Skeletal muscle tissue (tissue), 4 donors: Measurements from ENCODE around the gene DCAF4. TPM values are rescaled to one million over a fixed set of nuclear protein-coding genes. Genes with fewer than 3 reads are reported as not detected.

ENCODE experiments used
- H3K27ac ChIP-seq: one replicate; pipeline ENCODE4 v1.7.0; 2013; ENCODE audit warnings: mild to moderate bottlenecking, low read depth, low read length, inconsistent platforms
- H3K27me3 ChIP-seq, 3 donors: one replicate each; pipeline ENCODE4 v1.7.0; 2013; ENCODE audit warnings: low read length in 3 of 3; ENCODE audit not compliant: control insufficient read depth in 3 of 3, insufficient read depth in 3 of 3
- H3K36me3 ChIP-seq, 3 donors: one replicate each; pipeline ENCODE4 v1.7.0; 2013; ENCODE audit warnings: low read length in 3 of 3; ENCODE audit not compliant: control insufficient read depth in 3 of 3, insufficient read depth in 3 of 3
- H3K4me1 ChIP-seq, 3 donors: one replicate each; pipeline ENCODE4 v1.7.0; 2013; ENCODE audit warnings: low read length in 3 of 3, mild to moderate bottlenecking in 3 of 3; ENCODE audit not compliant: control insufficient read depth in 3 of 3, insufficient read depth in 3 of 3
- H3K4me3 ChIP-seq, 3 donors: one replicate each; pipeline ENCODE4 v1.7.0; 2013; ENCODE audit warnings: low read length in 3 of 3
- H3K9ac ChIP-seq, 3 donors: one replicate each; pipeline ENCODE4 v1.7.0; 2013; ENCODE audit warnings: low read length in 3 of 3, mild to moderate bottlenecking in 3 of 3, moderate library complexity in 2 of 3, low read depth in 1 of 3
- H3K9me3 ChIP-seq, 3 donors: one replicate each; pipeline ENCODE4 v1.7.0; 2013; ENCODE audit warnings: low read length in 3 of 3; ENCODE audit not compliant: control insufficient read depth in 3 of 3
- total RNA-seq: library from RNA; depleted of rRNA; stranded (reverse); fragments of >200 nt; gene quantifications from one replicate; pipeline ENCODE4 v1.2.3, GENCODE V29; 2014
- donor health status: Osteomylitis.

Gene DCAF4
- total RNA-seq, 1 donor from 2014 or later, result 11.5 TPM

DNA sequence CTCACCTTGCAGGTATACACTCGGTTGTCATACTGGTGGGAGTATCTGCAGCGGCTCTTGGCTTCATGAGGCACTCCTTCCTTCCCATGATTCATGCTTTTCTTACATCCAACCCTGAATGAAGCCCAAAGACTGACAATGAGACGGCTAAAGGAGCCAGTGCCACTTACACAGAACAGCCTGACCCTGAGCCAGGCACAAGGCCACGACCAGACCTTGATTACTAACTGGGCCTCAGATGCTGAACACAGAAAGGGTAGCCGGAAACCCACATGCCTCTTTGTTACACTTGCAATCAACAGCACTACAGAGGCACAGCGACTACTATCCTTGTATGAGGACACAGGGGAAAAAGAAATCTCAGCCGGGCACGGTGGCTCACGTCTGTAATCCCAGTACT, 52.6 kb downstream of the DCAF4 start:
- Histone ChIP-seq H3K9ac (no peak overlapping the region), H3K4me1 (no peaks in the 10 kb centered on the region), H3K27me3 (no peaks in the 10 kb centered on the region), H3K27ac (no peak overlapping the region), H3K4me3 (no peak overlapping the region), H3K9me3 (no peaks in the 10 kb centered on the region), H3K36me3 (peaks cover 35 to 50% (median 40%) of the 10 kb centered on the region in 3 donors)

DNA sequence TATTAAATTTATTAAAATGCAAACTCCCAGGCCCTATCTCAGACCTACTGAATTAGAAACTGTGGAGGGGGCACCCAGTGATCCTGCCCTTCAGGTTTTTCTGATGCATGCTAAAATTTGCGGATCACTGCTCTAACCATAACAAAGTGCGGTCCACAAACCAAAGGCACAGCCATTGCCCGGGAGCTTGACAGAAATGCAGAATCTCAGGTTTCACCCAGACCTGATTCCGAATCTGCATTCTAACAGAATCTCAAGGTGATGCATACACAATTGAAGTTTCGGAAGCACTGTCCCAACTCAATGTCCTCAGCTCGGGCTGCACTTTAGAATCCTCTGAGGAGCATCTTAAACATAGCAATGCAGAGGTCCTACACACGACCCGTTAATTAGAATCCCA, 54.6 kb downstream of the DCAF4 start:
- H3K27me3 ChIP-seq, result no peaks in the 10 kb centered on the region
- no peak overlapping the region for H3K9ac ChIP-seq
- H3K9me3 ChIP-seq, result no peaks in the 10 kb centered on the region
- H3K27ac ChIP-seq, result no peak overlapping the region
- H3K36me3 ChIP-seq, result peaks cover 17 to 42% (median 29%) of the 10 kb centered on the region in 3 donors
- H3K4me3 ChIP-seq, result no peak overlapping the region
- H3K4me1 ChIP-seq, result no peaks in the 10 kb centered on the region

DNA sequence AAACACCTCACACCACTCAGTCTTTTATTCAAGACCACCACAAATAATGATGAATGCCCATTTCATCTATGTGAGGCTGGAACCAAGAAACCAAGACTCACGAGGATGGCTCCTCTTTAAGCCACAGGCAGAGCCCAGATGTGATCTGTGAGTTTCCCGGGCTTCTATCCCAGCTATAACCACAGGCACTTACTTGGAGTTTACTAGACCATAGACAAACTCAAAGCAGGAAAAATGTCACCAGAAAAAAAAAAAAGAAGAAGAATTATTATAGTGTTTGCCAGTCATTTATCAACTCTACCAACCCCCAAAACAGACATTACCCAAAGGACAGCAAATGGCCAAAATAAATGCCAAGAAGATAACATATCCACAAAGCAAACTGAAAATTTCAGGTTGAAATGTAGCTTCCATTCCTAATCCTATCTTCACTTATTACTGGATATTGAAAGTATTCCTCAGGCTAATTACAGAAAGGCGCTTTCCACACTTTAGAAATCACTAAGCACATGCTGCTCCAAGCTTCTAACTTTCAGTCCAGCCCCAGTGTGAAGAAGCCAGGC, 56.0 kb downstream of the DCAF4 start:
- no peaks in the 10 kb centered on the region for H3K4me1 ChIP-seq
- H3K36me3 ChIP-seq, result peaks cover 21 to 45% (median 31%) of the 10 kb centered on the region in 3 donors
- H3K27me3 ChIP-seq, result no peaks in the 10 kb centered on the region
- no peak overlapping the region for H3K4me3 ChIP-seq
- no peak overlapping the region for H3K9ac ChIP-seq
- no peak overlapping the region for H3K27ac ChIP-seq
- H3K9me3 ChIP-seq, result no peaks in the 10 kb centered on the region

DNA sequence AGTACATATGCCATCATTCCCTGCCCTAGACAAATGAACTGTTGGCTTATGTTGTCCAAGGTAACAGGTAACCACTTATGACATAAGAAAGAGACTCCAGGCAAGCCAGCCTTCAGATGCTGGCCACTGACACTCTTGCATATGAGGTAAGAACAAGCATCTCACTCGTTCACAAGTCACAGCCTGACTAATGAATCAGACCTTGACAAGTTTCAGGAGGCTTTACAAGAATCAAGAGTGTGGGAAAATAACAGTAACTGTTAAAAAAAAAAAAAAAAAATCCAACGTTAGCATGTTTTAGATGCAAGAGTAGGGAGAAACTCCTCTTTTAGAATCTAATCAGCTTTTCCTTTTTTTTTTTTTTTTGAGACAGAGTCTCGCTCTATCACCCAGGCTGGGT, 60.0 kb downstream of the DCAF4 start:
- Histone ChIP-seq H3K36me3 (peaks cover 14 to 36% (median 32%) of the 10 kb centered on the region in 3 donors), H3K4me3 (no peak overlapping the region)

DNA sequence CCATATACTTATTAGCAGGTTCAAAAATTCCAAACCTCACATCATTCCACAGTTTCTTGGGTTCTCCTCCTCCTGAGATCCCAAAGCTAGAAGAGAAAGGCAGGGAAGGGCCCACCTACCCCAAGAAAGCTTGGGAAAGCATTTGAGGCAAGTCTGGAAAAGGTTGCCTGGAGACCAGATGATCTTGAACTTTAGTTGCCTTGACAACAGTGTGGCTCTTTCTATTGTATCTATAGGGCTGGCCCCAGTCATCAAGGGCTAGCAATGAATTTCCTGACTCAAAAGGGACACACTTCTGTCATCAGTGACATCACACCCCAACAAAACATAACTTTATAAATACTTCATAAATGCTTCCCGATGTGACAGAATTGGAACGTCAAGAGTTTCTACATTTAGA, 60.6 kb downstream of the DCAF4 start:
- H3K36me3 ChIP-seq, result peaks cover 8 to 33% (median 28%) of the 10 kb centered on the region in 3 donors
- no peak overlapping the region for H3K4me3 ChIP-seq
- H3K9me3 ChIP-seq, result no peaks in the 10 kb centered on the region
- no peak overlapping the region for H3K27ac ChIP-seq
- H3K4me1 ChIP-seq, result no peaks in the 10 kb centered on the region
- no peak overlapping the region for H3K9ac ChIP-seq
- H3K27me3 ChIP-seq, result no peaks in the 10 kb centered on the region

More for the DNA sequence above, 60.0 kb downstream of the DCAF4 start:
- Histone ChIP-seq H3K9ac (no peak overlapping the region), H3K27me3 (no peaks in the 10 kb centered on the region), H3K4me1 (no peaks in the 10 kb centered on the region), H3K27ac (no peak overlapping the region), H3K9me3 (no peaks in the 10 kb centered on the region)

DNA sequence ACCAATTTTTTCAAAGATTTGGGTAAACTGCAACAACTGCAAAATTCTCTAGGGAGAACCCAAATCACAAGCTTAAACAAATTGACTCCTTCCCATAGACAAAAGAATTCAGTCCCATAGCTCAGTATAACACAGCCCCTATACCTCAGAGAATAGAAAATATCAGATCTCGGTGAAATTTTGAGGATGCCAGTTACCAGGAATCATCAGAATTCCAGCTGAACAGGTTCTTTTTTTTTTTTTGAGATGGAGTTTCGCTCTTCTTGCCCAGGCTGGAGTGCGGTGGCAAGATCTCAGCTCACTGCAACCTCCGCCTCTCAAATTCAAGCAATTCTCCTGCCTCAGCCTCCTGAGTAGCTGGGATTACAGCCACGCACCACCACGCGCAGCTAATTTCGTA, 63.9 kb downstream of the DCAF4 start:
- Histone ChIP-seq H3K9ac (no peak overlapping the region), H3K4me1 (no peaks in the 10 kb centered on the region), H3K4me3 (no peak overlapping the region), H3K27me3 (no peaks in the 10 kb centered on the region), H3K9me3 (no peaks in the 10 kb centered on the region), H3K27ac (no peak overlapping the region), H3K36me3 (peaks cover 18 to 30% (median 24%) of the 10 kb centered on the region in 3 donors)

DNA sequence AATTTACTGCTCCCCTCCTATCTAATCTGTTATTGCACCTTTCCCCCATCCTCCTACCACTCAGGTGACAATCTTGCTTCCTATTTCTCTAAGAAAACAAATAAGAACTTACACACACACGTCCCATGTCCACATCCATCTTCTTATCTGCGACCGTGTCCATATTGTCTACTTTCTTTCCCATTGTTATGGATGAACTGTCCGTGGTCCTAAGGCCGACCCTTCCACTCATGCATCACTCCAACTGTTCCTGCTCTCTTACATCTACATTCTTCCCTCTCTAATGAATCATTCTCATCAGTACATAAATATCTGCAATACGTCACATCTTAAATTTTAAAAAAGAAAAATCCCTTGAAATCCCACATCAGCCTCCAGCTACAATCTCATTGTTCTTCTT, 70.7 kb downstream of the DCAF4 start:
- Histone ChIP-seq H3K27ac (no peak overlapping the region), H3K36me3 (peaks cover 24 to 32% (median 30%) of the 10 kb centered on the region in 3 donors)

DNA sequence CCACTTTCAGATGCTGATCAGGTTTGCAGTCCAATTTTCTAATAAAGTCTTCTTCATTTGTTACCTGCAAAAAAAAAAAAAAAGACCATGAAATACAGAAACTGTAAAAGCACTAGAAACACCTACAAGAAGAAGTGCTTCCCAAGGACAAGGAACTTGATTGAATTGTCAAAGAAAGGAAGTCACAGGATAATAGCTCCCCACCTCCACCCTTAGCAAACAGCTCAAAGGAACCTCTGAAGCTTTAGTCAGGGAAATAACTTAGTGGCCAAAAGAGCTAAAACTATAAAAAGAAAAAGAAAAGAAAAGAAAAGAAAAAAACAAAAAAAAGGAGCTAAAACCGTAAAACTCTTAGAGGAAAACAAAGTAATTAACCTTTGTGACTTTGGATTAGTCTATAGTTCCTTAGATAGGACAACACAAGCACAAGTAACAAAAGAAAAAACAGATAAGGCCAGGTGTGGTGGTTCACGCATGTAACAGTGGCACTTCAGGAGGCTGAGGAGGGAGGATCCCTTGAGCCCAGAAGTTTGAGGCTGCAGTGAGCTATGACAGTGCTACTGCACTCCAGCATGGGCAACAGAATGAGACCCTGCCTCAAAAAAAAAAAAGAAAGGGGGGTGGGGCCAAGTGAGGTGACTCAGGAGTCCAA, 72.1 kb downstream of the DCAF4 start:
- Histone ChIP-seq H3K9ac (no peak overlapping the region), H3K27me3 (no peaks in the 10 kb centered on the region), H3K27ac (no peak overlapping the region), H3K4me3 (no peak overlapping the region), H3K36me3 (peaks cover 14 to 22% (median 21%) of the 10 kb centered on the region in 3 donors), H3K4me1 (no peaks in the 10 kb centered on the region), H3K9me3 (no peaks in the 10 kb centered on the region)

More for the DNA sequence above, 70.7 kb downstream of the DCAF4 start:
- no peaks in the 10 kb centered on the region for H3K27me3 ChIP-seq
- H3K9me3 ChIP-seq, result no peaks in the 10 kb centered on the region
- H3K9ac ChIP-seq, result no peak overlapping the region
- H3K4me1 ChIP-seq, result no peaks in the 10 kb centered on the region
- no peak overlapping the region for H3K4me3 ChIP-seq

DNA sequence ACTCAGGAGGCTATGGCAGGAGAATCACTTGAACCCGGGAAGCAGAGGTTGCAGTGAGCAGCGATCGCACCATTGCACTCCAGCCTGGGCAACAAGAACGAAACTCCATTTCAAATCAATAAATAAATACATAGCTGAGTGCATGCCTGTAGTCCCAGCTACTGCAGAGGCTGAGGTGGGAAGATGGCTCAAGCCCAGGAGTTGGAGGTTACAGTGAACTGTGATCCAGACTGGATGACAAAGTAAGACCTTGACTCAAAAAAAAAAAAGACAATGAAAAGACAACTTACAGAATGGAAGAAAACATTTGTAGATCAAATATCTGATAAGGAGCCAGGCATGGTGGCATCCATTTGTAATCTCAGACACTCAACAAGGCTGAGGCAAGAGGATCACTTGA, 73.1 kb downstream of the DCAF4 start:
- H3K4me3 ChIP-seq, result no peak overlapping the region
- no peaks in the 10 kb centered on the region for H3K9me3 ChIP-seq
- H3K27me3 ChIP-seq, result no peaks in the 10 kb centered on the region
- peaks cover 14 to 27% (median 26%) of the 10 kb centered on the region in 3 donors for H3K36me3 ChIP-seq
- H3K4me1 ChIP-seq, result no peaks in the 10 kb centered on the region
- no peak overlapping the region for H3K9ac ChIP-seq
- H3K27ac ChIP-seq, result no peak overlapping the region

DNA sequence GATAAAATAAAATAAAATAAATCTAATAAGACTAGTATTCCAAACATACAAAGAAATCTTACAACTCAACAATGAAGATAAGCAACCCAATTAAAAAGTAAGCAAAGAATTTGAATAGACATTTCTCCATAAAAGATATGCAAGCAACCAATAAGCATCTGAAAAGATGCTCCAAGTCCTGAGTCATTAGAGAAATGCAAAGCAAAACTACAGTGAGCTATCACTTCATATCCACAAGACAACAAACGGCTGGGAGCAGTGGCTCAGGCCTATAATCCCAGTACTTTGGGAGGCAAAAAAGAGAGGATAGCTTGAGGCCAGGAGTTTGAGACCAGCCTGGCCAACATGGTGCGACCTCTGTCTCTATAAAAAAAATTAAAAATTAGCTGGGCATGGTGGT, 73.8 kb downstream of the DCAF4 start:
- Histone ChIP-seq H3K27ac (no peak overlapping the region), H3K4me1 (no peaks in the 10 kb centered on the region), H3K4me3 (no peak overlapping the region), H3K9ac (no peak overlapping the region), H3K27me3 (no peaks in the 10 kb centered on the region), H3K9me3 (no peaks in the 10 kb centered on the region), H3K36me3 (peaks cover 14 to 27% (median 26%) of the 10 kb centered on the region in 3 donors)
